Activated CD8-positive, alpha-beta T cell treated with anti-CD3 and anti-CD28 coated beads, Interleukin-2, amount 10 ng/mL, durations not matched to agents 7 days and 5 days (primary cell): Measurements from ENCODE around the gene HSPA12A. TPM values are rescaled to one million over a fixed set of nuclear protein-coding genes. Genes with fewer than 3 reads are reported as not detected.

ENCODE experiments used
- ATAC-seq: fragments of 150-1000 bp; cut with Tn5 transposase; one replicate; pipeline ENCODE4 v1.10.0; 2021; ENCODE audit warnings: moderate library complexity
- CTCF ChIA-PET: fragments of 350-600 bp; sonication (Branson Sonifier 250); formaldehyde crosslinking; loops from one replicate; lab custom pipeline; 2021; ENCODE audit warnings: antibody characterized with exemption; lab: Charles Lee
- POLR2A ChIA-PET: fragments of 350-600 bp; sonication (Branson Sonifier 250); formaldehyde crosslinking; loops from one replicate; lab custom pipeline; 2021; ENCODE audit warnings: antibody characterized with exemption; lab: Charles Lee
- DNase-seq: peaks from one replicate; pipeline ENCODE4 v3.0.0-alpha.2; 2020
- H3K27ac Mint-ChIP-seq: one replicate; pipeline ENCODE4 v1.8.0; 2021; ENCODE audit warnings: mild to moderate bottlenecking, mixed read lengths
- H3K27me3 Mint-ChIP-seq: one replicate; pipeline ENCODE4 v1.8.0; 2021; ENCODE audit warnings: low read depth, mixed read lengths
- H3K36me3 Mint-ChIP-seq: one replicate; pipeline ENCODE4 v1.8.0; 2021; ENCODE audit warnings: low read depth, mixed read lengths
- H3K4me1 Mint-ChIP-seq: one replicate; pipeline ENCODE4 v1.8.0; 2021; ENCODE audit warnings: low read depth, mixed read lengths
- H3K4me3 Mint-ChIP-seq: one replicate; pipeline ENCODE4 v1.8.0; 2021; ENCODE audit warnings: mild to moderate bottlenecking, mixed read lengths
- H3K9me3 Mint-ChIP-seq: one replicate; pipeline ENCODE4 v1.8.0; 2022; ENCODE audit warnings: mixed read lengths; ENCODE audit not compliant: insufficient read depth
- total RNA-seq, 2 experiments: library from RNA; stranded (reverse); gene quantifications; one replicate each; pipeline ENCODE4 v1.2.3, GENCODE V29; 2021

The HSPA12A gene
- total RNA-seq, 2 experiments from 2014 or later, result not detected

GRCh38 chr10:116752969-116753665 lies 10.8 kb upstream of the HSPA12A start:
- Mint-ChIP-seq H3K9me3 (no peaks in the 10 kb centered on the region), H3K36me3 (no peaks in the 10 kb centered on the region), H3K4me1 (no peaks in the 10 kb centered on the region), H3K27me3 (peaks cover 17% of the 10 kb centered on the region), H3K27ac (no peak overlapping the region), H3K4me3 (no peak overlapping the region)
- POLR2A ChIA-PET, result no interaction called here
- no peak for ATAC-seq
- no peak for DNase-seq
- CTCF ChIA-PET, result no interaction called here

- peaks cover 15% of the 10 kb centered on the region for H3K27me3 Mint-ChIP-seq
- no peak overlapping the region for H3K4me3 Mint-ChIP-seq
- no peak for DNase-seq
- ChIA-PET CTCF (no interaction called here), POLR2A (no interaction called here)
- H3K9me3 Mint-ChIP-seq, result no peaks in the 10 kb centered on the region
- ATAC-seq, result no peak
- H3K4me1 Mint-ChIP-seq, result no peaks in the 10 kb centered on the region
- H3K27ac Mint-ChIP-seq, result no peak overlapping the region
- no peaks in the 10 kb centered on the region for H3K36me3 Mint-ChIP-seq
Observed at GRCh38 chr10:116752563-116752962, 10.2 kb upstream of the HSPA12A start.

- DNase-seq, result no peak
- H3K4me3 Mint-ChIP-seq, result no peak overlapping the region
- POLR2A ChIA-PET, result no interaction called here
- CTCF ChIA-PET, result interaction anchor here (1.2 kb wide), 1 partner anchor 67 kb away, joined by 3 read pairs; no protein-coding TSS in a partner anchor
- no peak for ATAC-seq
- H3K9me3 Mint-ChIP-seq, result no peaks in the 10 kb centered on the region
- H3K27me3 Mint-ChIP-seq, result peaks cover 39% of the 10 kb centered on the region
- no peak overlapping the region for H3K27ac Mint-ChIP-seq
- no peaks in the 10 kb centered on the region for H3K36me3 Mint-ChIP-seq
- H3K4me1 Mint-ChIP-seq, result peaks cover 4% of the 10 kb centered on the region
Observed at GRCh38 chr10:116748471-116748870, 6.1 kb upstream of the HSPA12A start.

- Mint-ChIP-seq H3K27me3 (peaks cover 43% of the 10 kb centered on the region), H3K27ac (no peak overlapping the region), H3K4me1 (peaks cover 8% of the 10 kb centered on the region), H3K36me3 (no peaks in the 10 kb centered on the region), H3K4me3 (no peak overlapping the region), H3K9me3 (no peaks in the 10 kb centered on the region)
- ChIA-PET POLR2A (no interaction called here), CTCF (interaction anchor here (1.2 kb wide), 1 partner anchor 66 kb away, joined by 3 read pairs; no protein-coding TSS in a partner anchor)
- no peak for DNase-seq
- no peak for ATAC-seq
Observed at GRCh38 chr10:116748041-116748440, 5.7 kb upstream of the HSPA12A start.

GRCh38 chr10:116747325-116747724 lies 5.0 kb upstream of the HSPA12A start:
- ATAC-seq, result no peak
- DNase-seq, result no peak
- Mint-ChIP-seq H3K27me3 (peaks cover 43% of the 10 kb centered on the region), H3K36me3 (no peaks in the 10 kb centered on the region), H3K27ac (no peak overlapping the region), H3K4me1 (peaks cover 8% of the 10 kb centered on the region), H3K4me3 (no peak overlapping the region), H3K9me3 (no peaks in the 10 kb centered on the region)
- ChIA-PET CTCF (interaction anchor here (1.2 kb wide), 1 partner anchor 66 kb away, joined by 3 read pairs; no protein-coding TSS in a partner anchor), POLR2A (no interaction called here)

- Mint-ChIP-seq H3K36me3 (no peaks in the 10 kb centered on the region), H3K4me1 (peaks cover 8% of the 10 kb centered on the region), H3K27ac (no peak overlapping the region), H3K27me3 (peaks cover 45% of the 10 kb centered on the region), H3K9me3 (no peaks in the 10 kb centered on the region), H3K4me3 (no peak overlapping the region)
- no peak for ATAC-seq
- POLR2A ChIA-PET, result no interaction called here
- CTCF ChIA-PET, result no interaction called here
- DNase-seq, result no peak
Observed at GRCh38 chr10:116744885-116745284, 2.5 kb upstream of the HSPA12A start.

- Mint-ChIP-seq H3K27me3 (peaks cover 51% of the 10 kb centered on the region), H3K4me1 (peaks cover 8% of the 10 kb centered on the region), H3K27ac (no peak overlapping the region), H3K9me3 (no peaks in the 10 kb centered on the region), H3K4me3 (no peak overlapping the region), H3K36me3 (no peaks in the 10 kb centered on the region)
- DNase-seq (no peak), ATAC-seq (no peak)
- ChIA-PET CTCF (no interaction called here), POLR2A (no interaction called here)
Observed at GRCh38 chr10:116744163-116744753, 1.9 kb upstream of the HSPA12A start.

- ATAC-seq (no peak), DNase-seq (no peak)
- Mint-ChIP-seq H3K4me1 (peaks cover 8% of the 10 kb centered on the region), H3K27ac (no peak overlapping the region), H3K9me3 (no peaks in the 10 kb centered on the region), H3K27me3 (peaks cover 52% of the 10 kb centered on the region), H3K36me3 (no peaks in the 10 kb centered on the region), H3K4me3 (no peak overlapping the region)
- CTCF ChIA-PET, result no interaction called here
- POLR2A ChIA-PET, result no interaction called here
Observed at GRCh38 chr10:116743266-116744064, 1.1 kb upstream of the HSPA12A start.

- DNase-seq (no peak), ATAC-seq (peak; percentile 14)
- Mint-ChIP-seq H3K27me3 (peaks cover 63% of the 10 kb centered on the region), H3K27ac (no peak overlapping the region), H3K4me1 (peaks cover 8% of the 10 kb centered on the region), H3K4me3 (peak overlapping the region; percentile 25), H3K9me3 (no peaks in the 10 kb centered on the region), H3K36me3 (no peaks in the 10 kb centered on the region)
- POLR2A ChIA-PET, result no interaction called here
- CTCF ChIA-PET, result no interaction called here
Observed at GRCh38 chr10:116741391-116742351, 695 bp downstream of the HSPA12A start.

GRCh38 chr10:116740971-116741370 lies 1.4 kb downstream of the HSPA12A start:
- POLR2A ChIA-PET, result no interaction called here
- Mint-ChIP-seq H3K4me3 (no peak overlapping the region), H3K27me3 (peaks cover 65% of the 10 kb centered on the region), H3K36me3 (no peaks in the 10 kb centered on the region), H3K27ac (no peak overlapping the region), H3K9me3 (no peaks in the 10 kb centered on the region), H3K4me1 (peaks cover 8% of the 10 kb centered on the region)
- ATAC-seq, result no peak
- CTCF ChIA-PET, result interaction anchor here (0.5 kb wide), 1 partner anchor 59 kb away, joined by 3 read pairs; no protein-coding TSS in a partner anchor
- DNase-seq, result no peak

- Mint-ChIP-seq H3K4me1 (peaks cover 3% of the 10 kb centered on the region), H3K27me3 (peaks cover 46% of the 10 kb centered on the region)
- POLR2A ChIA-PET, result no interaction called here
Observed at GRCh38 chr10:116738339-116738738, 4.0 kb downstream of the HSPA12A start.

More at GRCh38 chr10:116738339-116738738, 4.0 kb downstream of the HSPA12A start:
- Mint-ChIP-seq H3K4me3 (no peak overlapping the region), H3K36me3 (no peaks in the 10 kb centered on the region), H3K27ac (no peak overlapping the region), H3K9me3 (no peaks in the 10 kb centered on the region)
- DNase-seq (no peak), ATAC-seq (no peak)
- CTCF ChIA-PET, result no interaction called here
